Measurements from ENCODE around the gene ALPK1.

The ALPK1 gene

GRCh38 chr4:112322866-112323265 lies 25.7 kb downstream of the ALPK1 start:
- TF ChIP-seq CTCF (IDR thresholded peaks at IDR 0.05; ENCODE audit: extremely low read depth, missing control alignments): no peak

GRCh38 chr4:112325530-112325929 lies 28.4 kb downstream of the ALPK1 start:
- TF ChIP-seq CTCF (IDR thresholded peaks at IDR 0.05; ENCODE audit: extremely low read depth, missing control alignments): no peak
- DNase-seq (ENCODE audit: low spot score): no peak

More at GRCh38 chr4:112322866-112323265, 25.7 kb downstream of the ALPK1 start:
- DNase-seq (ENCODE audit: low spot score): no peak

- peak; percentile 23 for TF ChIP-seq CTCF (IDR thresholded peaks at IDR 0.05; ENCODE audit: extremely low read depth, missing control alignments)
- DNase-seq (ENCODE audit: low spot score): peak; percentile 42
Measured at GRCh38 chr4:112327965-112328733, 31.0 kb downstream of the ALPK1 start.

- TF ChIP-seq CTCF (IDR thresholded peaks at IDR 0.05; ENCODE audit: extremely low read depth, missing control alignments): no peak
- DNase-seq (ENCODE audit: low spot score): no peak
Measured at GRCh38 chr4:112328734-112329130, 31.6 kb downstream of the ALPK1 start.

GRCh38 chr4:112329672-112330375 lies 32.7 kb downstream of the ALPK1 start:
- no peak for TF ChIP-seq CTCF (IDR thresholded peaks at IDR 0.05; ENCODE audit: extremely low read depth, missing control alignments)
- DNase-seq (ENCODE audit: low spot score): no peak

GRCh38 chr4:112330921-112331320 lies 33.8 kb downstream of the ALPK1 start:
- TF ChIP-seq CTCF (IDR thresholded peaks at IDR 0.05; ENCODE audit: extremely low read depth, missing control alignments): no peak

GRCh38 chr4:112332398-112332797 lies 35.2 kb downstream of the ALPK1 start:
- DNase-seq (ENCODE audit: low spot score): no peak
- TF ChIP-seq CTCF (IDR thresholded peaks at IDR 0.05; ENCODE audit: extremely low read depth, missing control alignments): no peak

More at GRCh38 chr4:112330921-112331320, 33.8 kb downstream of the ALPK1 start:
- DNase-seq (ENCODE audit: low spot score): no peak
